BLaER1 (cell line): ENCODE measurements around the gene PPA1.
"Not testable (repeated sequence)": the region's sequence is repeated elsewhere in the genome, so short reads cannot be mapped to it uniquely, and the experiment has no call there.

Experiments used
- H3K27ac ChIP-seq: shearing (Covaris generic); formaldehyde crosslinking; 2 replicates; pipeline ENCODE4 v1.8.1; 2022
- H3K27me3 ChIP-seq: shearing (Covaris generic); formaldehyde crosslinking; 2 replicates; pipeline ENCODE4 v1.8.1; 2022
- H3K36me3 ChIP-seq: shearing (Covaris generic); formaldehyde crosslinking; 2 replicates; pipeline ENCODE4 v1.8.1; 2022
- H3K4me1 ChIP-seq: shearing (Covaris generic); formaldehyde crosslinking; 2 replicates; pipeline ENCODE4 v1.8.1; 2022
- H3K4me2 ChIP-seq: shearing (Covaris generic); formaldehyde crosslinking; 2 replicates; pipeline ENCODE4 v1.8.1; 2022
- H3K4me3 ChIP-seq: shearing (Covaris generic); formaldehyde crosslinking; 2 replicates; pipeline ENCODE4 v1.8.1; 2022
- H3K9ac ChIP-seq: shearing (Covaris generic); formaldehyde crosslinking; 2 replicates; pipeline ENCODE4 v1.8.1; 2022
- H3K9me3 ChIP-seq: shearing (Covaris generic); formaldehyde crosslinking; 2 replicates; pipeline ENCODE4 v1.8.1; 2022
- H4K20me1 ChIP-seq: shearing (Covaris generic); formaldehyde crosslinking; 2 replicates; pipeline ENCODE4 v1.8.1; 2022
- Cebpa-rat ChIP-seq: shearing (Covaris generic); IDR thresholded peaks from 2 replicates; pipeline ENCODE4 v1.8.1; 2022

PPA1 gene

DNA sequence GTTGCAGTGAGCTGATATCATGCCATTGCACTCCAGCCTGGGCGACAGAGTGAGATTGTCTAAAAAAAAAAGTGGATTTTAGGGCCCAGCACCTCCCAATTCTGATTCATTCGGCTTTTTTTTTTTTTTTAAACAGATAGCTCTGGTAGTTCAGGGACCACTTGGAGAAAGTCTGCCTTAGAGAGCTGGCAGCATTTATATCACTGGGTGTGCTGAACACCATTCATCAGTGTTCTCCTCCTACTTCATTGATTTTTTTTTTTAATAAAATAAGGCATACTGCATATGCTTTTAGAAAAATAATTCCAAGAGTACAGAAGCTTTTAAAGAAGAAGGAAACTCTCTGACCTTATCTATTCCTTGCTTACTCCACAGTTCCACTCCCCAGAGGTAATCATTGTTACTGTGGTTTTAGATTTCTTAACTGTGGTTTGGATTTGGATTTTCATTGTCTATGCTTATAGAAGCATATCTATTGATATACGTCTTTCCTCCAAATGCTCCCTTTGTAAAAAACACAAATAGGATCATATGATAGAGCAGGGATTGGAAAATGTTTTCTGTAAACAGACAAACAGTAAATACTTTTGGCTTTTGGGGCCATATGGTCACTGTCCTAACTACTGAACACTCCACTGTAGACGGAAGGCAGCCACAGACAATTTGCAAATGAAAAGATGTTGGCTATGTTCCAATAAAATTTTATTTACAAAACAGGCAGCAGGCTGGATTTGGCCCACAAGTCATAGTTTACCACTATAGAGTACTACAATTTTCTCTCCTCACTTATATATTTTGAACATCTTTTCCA, 41.9 kb downstream of the PPA1 start:
- Histone ChIP-seq H3K4me1 (peaks cover 9% of the 10 kb centered on the region; the same call in 1 of the 2 replicates), H3K27ac (no peak overlapping the region), H3K27me3 (no peaks in the 10 kb centered on the region), H3K9me3 (no peaks in the 10 kb centered on the region), H3K4me3 (no peak overlapping the region), H4K20me1 (no peaks in the 10 kb centered on the region), H3K36me3 (peaks cover 11% of the 10 kb centered on the region; the same call in 1 of the 2 replicates), H3K4me2 (peak overlapping the region; percentile 33; the same call in 1 of the 2 replicates), H3K9ac (no peak overlapping the region)
- TF ChIP-seq Cebpa-rat, result no peak

DNA sequence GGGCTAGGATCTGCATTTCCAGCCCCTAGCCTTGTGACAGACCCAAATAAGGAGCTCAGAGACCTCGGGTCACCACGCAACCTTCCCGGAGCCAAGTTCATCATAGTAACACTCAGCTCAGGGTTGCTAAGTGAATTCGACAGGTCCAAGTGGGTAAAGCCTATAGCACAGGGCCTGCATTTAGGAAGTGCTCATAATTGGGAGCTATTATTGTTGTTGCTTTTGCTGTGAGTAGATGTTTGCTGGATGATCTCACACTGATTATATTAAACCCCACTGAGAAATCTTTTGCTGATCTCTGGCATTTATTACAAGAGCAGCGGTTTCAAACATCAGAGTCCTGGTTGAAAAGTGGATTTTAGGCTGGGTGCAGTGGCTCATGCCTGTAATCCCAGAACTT, 42.6 kb downstream of the PPA1 start:
- no peaks in the 10 kb centered on the region for H3K27me3 ChIP-seq
- peaks cover 8% of the 10 kb centered on the region; the same call in 1 of the 2 replicates for H3K4me1 ChIP-seq
- no peak overlapping the region for H3K4me2 ChIP-seq
- H3K9me3 ChIP-seq, result no peaks in the 10 kb centered on the region
- H3K36me3 ChIP-seq, result peaks cover 6% of the 10 kb centered on the region; the same call in 1 of the 2 replicates
- no peak overlapping the region for H3K4me3 ChIP-seq
- H3K9ac ChIP-seq, result no peak overlapping the region
- no peak for TF ChIP-seq Cebpa-rat
- H4K20me1 ChIP-seq, result no peaks in the 10 kb centered on the region
- no peak overlapping the region for H3K27ac ChIP-seq

- no peaks in the 10 kb centered on the region for H4K20me1 ChIP-seq
- no peaks in the 10 kb centered on the region for H3K27me3 ChIP-seq
- H3K36me3 ChIP-seq, result 0 out of 2 replicates have a peak, but pooled peaks cover under 1% of the 10 kb centered on the region
- no peak overlapping the region for H3K27ac ChIP-seq
- no peak overlapping the region for H3K9ac ChIP-seq
- no peak overlapping the region for H3K4me3 ChIP-seq
- peaks cover 8% of the 10 kb centered on the region; the same call in 1 of the 2 replicates for H3K4me1 ChIP-seq
- TF ChIP-seq Cebpa-rat, result no peak
- H3K9me3 ChIP-seq, result no peaks in the 10 kb centered on the region
- no peak overlapping the region for H3K4me2 ChIP-seq
Observed at GRCh38 chr10:70190102-70190501, 43.1 kb downstream of the PPA1 start.

- Histone ChIP-seq H3K9ac (no peak overlapping the region), H3K36me3 (no peaks in the 10 kb centered on the region), H3K4me1 (peaks cover 8% of the 10 kb centered on the region; the same call in 1 of the 2 replicates), H3K4me3 (no peak overlapping the region), H3K27ac (no peak overlapping the region), H4K20me1 (no peaks in the 10 kb centered on the region), H3K27me3 (no peaks in the 10 kb centered on the region), H3K4me2 (no peak overlapping the region), H3K9me3 (no peaks in the 10 kb centered on the region)
- no peak for TF ChIP-seq Cebpa-rat
Observed at GRCh38 chr10:70188768-70189167, 44.5 kb downstream of the PPA1 start.

DNA sequence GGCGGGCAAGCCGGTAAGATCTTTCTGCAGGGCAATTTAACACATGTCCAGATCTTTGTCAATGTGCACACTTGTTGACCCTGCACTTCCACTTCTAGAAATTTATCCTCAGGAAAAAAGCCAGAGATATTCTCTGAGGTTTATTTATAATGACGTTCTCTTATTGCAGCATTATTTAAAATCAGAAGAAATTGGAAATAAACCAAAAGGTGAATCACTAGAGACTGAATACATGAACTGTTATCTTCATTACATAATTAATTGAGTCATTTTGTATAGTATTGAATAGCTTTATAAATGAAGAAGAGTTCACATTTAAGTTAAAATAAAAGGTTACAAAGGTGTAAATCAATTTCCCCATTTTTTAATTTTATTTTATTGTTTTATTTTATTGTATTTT, 46.7 kb downstream of the PPA1 start:
- Histone ChIP-seq H3K9me3 (no peaks in the 10 kb centered on the region), H3K9ac (no peak overlapping the region), H4K20me1 (no peaks in the 10 kb centered on the region), H3K4me1 (peaks cover 12% of the 10 kb centered on the region), H3K27me3 (no peaks in the 10 kb centered on the region), H3K4me2 (no peak overlapping the region), H3K4me3 (no peak overlapping the region), H3K27ac (no peak overlapping the region), H3K36me3 (no peaks in the 10 kb centered on the region)
- TF ChIP-seq Cebpa-rat, result no peak

DNA sequence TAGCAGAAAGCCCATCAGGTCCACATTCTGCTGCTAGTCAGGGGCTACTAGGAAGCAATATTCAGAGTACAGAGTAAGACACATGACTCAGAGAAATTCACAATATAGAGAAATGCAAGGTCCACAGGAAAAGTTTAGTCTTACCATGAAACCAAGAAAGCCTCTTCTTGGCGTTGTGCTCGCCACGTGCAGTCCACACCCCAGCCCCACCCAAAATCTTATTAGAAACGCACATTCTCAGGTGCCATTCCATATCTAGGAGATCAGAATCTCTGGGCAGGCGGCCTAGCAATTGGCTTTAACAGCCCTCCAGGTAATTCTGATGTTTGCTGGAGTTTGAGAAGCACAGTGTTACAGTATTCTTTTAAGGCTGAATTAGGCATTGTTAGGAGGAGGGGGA, 47.1 kb downstream of the PPA1 start:
- H3K4me3 ChIP-seq, result no peak overlapping the region

GRCh38 chr10:70183304-70183703, 49.9 kb downstream of the PPA1 start:
- Histone ChIP-seq H3K4me2 (peak overlapping the region; percentile 28), H3K9ac (no peak overlapping the region), H3K27me3 (no peaks in the 10 kb centered on the region), H3K4me1 (peaks cover 5% of the 10 kb centered on the region; the same call in 1 of the 2 replicates), H3K27ac (no peak overlapping the region), H3K9me3 (peaks cover 14% of the 10 kb centered on the region), H4K20me1 (no peaks in the 10 kb centered on the region), H3K4me3 (no peak overlapping the region), H3K36me3 (no peaks in the 10 kb centered on the region)
- no peak for TF ChIP-seq Cebpa-rat

More for the DNA sequence above, 47.1 kb downstream of the PPA1 start:
- Histone ChIP-seq H3K27me3 (no peaks in the 10 kb centered on the region), H3K27ac (no peak overlapping the region), H3K4me1 (peaks cover 7% of the 10 kb centered on the region), H3K9ac (no peak overlapping the region), H4K20me1 (no peaks in the 10 kb centered on the region), H3K9me3 (no peaks in the 10 kb centered on the region), H3K36me3 (no peaks in the 10 kb centered on the region), H3K4me2 (no peak overlapping the region)
- TF ChIP-seq Cebpa-rat, result no peak

DNA sequence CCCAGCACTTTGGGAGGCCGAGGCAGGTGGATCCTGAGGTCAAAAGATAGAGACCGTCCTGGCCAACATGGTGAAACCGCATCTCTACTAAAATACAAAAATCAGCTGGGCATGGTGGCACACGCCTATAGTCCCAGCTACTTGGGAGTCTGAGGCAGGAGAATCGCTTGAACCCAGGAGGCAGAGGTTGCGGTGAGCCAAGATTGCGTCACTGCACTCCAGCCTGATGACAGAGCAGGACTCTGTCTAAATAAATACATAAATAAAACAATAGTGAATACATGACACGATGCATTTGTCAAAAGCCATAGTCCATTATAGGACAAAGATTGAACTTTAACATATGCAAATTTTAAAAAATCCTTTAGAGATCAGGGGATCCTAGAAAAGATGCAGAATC, 54.0 kb downstream of the PPA1 start:
- H3K27me3 ChIP-seq, H3K27ac ChIP-seq, H3K4me2 ChIP-seq, H3K9ac ChIP-seq, H3K4me1 ChIP-seq, H3K4me3 ChIP-seq, H3K36me3 ChIP-seq, H4K20me1 ChIP-seq: not testable (repeated sequence)
- H3K9me3 ChIP-seq, result peaks cover 14% of the 10 kb centered on the region

DNA sequence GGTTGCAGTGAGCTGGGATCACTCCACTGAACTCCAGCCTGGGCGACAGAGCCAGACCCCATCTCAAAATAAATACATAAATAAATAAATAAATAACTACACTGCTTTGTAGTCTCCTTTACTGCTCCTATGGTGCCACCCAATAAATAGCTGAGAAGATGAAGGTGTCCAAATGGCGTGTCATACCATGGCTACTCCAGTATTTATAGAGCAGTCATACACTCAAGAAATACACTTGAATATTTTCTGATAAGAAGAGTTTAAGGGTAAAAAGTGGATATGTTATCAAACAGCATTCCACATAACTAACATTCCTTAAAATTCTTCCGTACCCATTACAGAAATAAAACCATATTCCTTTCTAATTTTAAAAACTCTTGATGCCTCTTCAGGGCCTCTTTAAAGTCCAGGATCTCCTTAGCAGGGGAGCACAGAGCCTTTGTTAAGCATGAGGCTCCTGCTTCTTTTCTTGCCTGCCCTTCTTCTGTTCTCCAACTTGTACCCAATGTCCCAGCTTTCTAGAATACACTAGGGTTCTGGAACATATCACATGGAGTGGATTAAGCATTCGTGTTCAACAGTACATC, 55.0 kb downstream of the PPA1 start:
- Histone ChIP-seq H3K27me3 (no peaks in the 10 kb centered on the region), H3K9ac (no peak overlapping the region), H3K36me3 (no peaks in the 10 kb centered on the region), H3K4me3 (no peak overlapping the region), H3K4me2 (no peak overlapping the region), H3K4me1 (peaks cover 12% of the 10 kb centered on the region), H4K20me1 (no peaks in the 10 kb centered on the region), H3K27ac (no peak overlapping the region), H3K9me3 (peaks cover 14% of the 10 kb centered on the region)
- no peak for TF ChIP-seq Cebpa-rat

DNA sequence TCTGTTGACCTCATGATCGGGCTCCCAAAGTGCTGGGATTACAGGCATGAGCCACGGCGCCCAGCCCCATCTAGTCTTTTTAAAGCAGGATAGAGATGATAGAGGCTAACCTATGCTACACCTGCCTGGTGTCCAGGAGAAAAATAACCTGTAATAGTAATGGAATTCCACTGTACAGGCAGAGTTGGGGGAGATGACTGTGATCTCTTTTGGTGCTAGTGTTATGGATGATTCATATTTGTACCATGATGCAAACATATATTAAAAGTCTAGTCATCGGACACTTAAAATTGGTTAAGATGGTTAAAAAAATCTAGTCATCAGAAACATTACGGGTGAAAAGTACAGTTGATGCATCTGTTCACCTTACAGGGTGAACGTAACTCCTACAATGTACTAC, 56.8 kb downstream of the PPA1 start:
- Histone ChIP-seq H3K4me3 (no peak overlapping the region), H3K9me3 (peaks cover 14% of the 10 kb centered on the region), H3K27ac (no peak overlapping the region), H3K4me2 (no peak overlapping the region), H3K4me1 (peaks cover 9% of the 10 kb centered on the region), H3K27me3 (no peaks in the 10 kb centered on the region), H3K36me3 (no peaks in the 10 kb centered on the region), H3K9ac (no peak overlapping the region), H4K20me1 (no peaks in the 10 kb centered on the region)
- TF ChIP-seq Cebpa-rat, result no peak
